Neural progenitor cell (in vitro differentiated cells): ENCODE results near the gene DYNC1LI1. TPM values are rescaled to one million over a fixed set of nuclear protein-coding genes. Genes with fewer than 3 reads are reported as not detected.

ENCODE experiments used
- DNase-seq: peaks from one replicate; pipeline ENCODE4 v3.0.0-alpha.2; 2016; ENCODE audit warnings: low spot score
- H2AFZ ChIP-seq: fragments of 200-600 bp; sonication (generic); replicated peaks from 2 replicates; pipeline ENCODE4 v1.6.1; 2016; ENCODE audit warnings: antibody characterized with exemption
- H3F3A ChIP-seq: fragments of 200-600 bp; sonication (generic); 2 replicates; pipeline ENCODE4 v1.6.1; 2016; ENCODE audit warnings: antibody characterized with exemption, low read depth
- H3K27ac ChIP-seq: fragments of 200-600 bp; sonication (generic); 2 replicates; pipeline ENCODE4 v1.5.1; 2016; ENCODE audit warnings: mild to moderate bottlenecking
- H3K27me3 ChIP-seq: fragments of 200-600 bp; sonication (generic); 2 replicates; pipeline ENCODE4 v1.6.1; 2016; ENCODE audit warnings: mild to moderate bottlenecking, moderate library complexity
- H3K36me3 ChIP-seq: fragments of 200-600 bp; sonication (generic); 2 replicates; pipeline ENCODE4 v1.5.1; 2016
- H3K4me1 ChIP-seq: fragments of 200-600 bp; sonication (generic); 2 replicates; pipeline ENCODE4 v1.6.1; 2016; ENCODE audit warnings: mixed run types
- H3K4me2 ChIP-seq: fragments of 200-600 bp; sonication (generic); 2 replicates; pipeline ENCODE4 v1.6.1; 2016
- H3K4me3 ChIP-seq: fragments of 200-600 bp; sonication (generic); 2 replicates; pipeline ENCODE4 v1.5.1; 2016
- H3K79me2 ChIP-seq: fragments of 200-600 bp; sonication (generic); 2 replicates; pipeline ENCODE4 v1.6.1; 2016; ENCODE audit warnings: low read depth
- H3K9ac ChIP-seq: fragments of 200-600 bp; sonication (generic); 2 replicates; pipeline ENCODE4 v1.6.1; 2016
- H3K9me3 ChIP-seq: fragments of 200-600 bp; sonication (generic); 2 replicates; pipeline ENCODE4 v1.5.1; 2016; ENCODE audit warnings: low read depth
- H4K20me1 ChIP-seq: fragments of 200-600 bp; sonication (generic); 2 replicates; pipeline ENCODE4 v1.6.1; 2016; ENCODE audit warnings: low read depth
- H3K27ac Mint-ChIP-seq: 3 replicates; pipeline ENCODE4 v1.8.0; 2021; ENCODE audit warnings: mixed read lengths
- H3K27me3 Mint-ChIP-seq: 2 replicates; pipeline ENCODE4 v1.8.0; 2022; ENCODE audit warnings: low read depth, mild to moderate bottlenecking, inconsistent platforms, moderate library complexity, mixed read lengths; ENCODE audit not compliant: insufficient read depth
- H3K36me3 Mint-ChIP-seq: 3 replicates; pipeline ENCODE4 v1.8.0; 2021; ENCODE audit warnings: mixed read lengths
- H3K4me1 Mint-ChIP-seq: 3 replicates; pipeline ENCODE4 v1.8.0; 2021; ENCODE audit warnings: mixed read lengths
- H3K4me3 Mint-ChIP-seq: 3 replicates; pipeline ENCODE4 v1.8.0; 2021; ENCODE audit warnings: mild to moderate bottlenecking, moderate library complexity, mixed read lengths
- H3K9me3 Mint-ChIP-seq: 3 replicates; pipeline ENCODE4 v1.8.0; 2020; ENCODE audit warnings: mixed read lengths
- EZH2 ChIP-seq: fragments of 200-600 bp; sonication (generic); IDR thresholded peaks from 2 replicates; pipeline ENCODE4 v1.6.1; 2017; ENCODE audit warnings: antibody characterized with exemption, mild to moderate bottlenecking, moderate library complexity
- EZH2phosphoT487 ChIP-seq: fragments of 200-600 bp; sonication (generic); IDR thresholded peaks from 2 replicates; pipeline ENCODE4 v1.6.1; 2017; ENCODE audit warnings: antibody characterized with exemption
- total RNA-seq: library from RNA; depleted of rRNA; stranded (reverse); fragments of >200 nt; gene quantifications from 2 replicates; pipeline ENCODE4 v1.2.3, GENCODE V29; 2015; ENCODE audit warnings: low replicate concordance
- TF ChIP-seq, protein P1 (sequence below): fragments of 200-600 bp; sonication (generic); IDR thresholded peaks from 2 replicates; pipeline ENCODE4 v1.5.1; 2017; ENCODE audit warnings: antibody characterized with exemption, mild to moderate bottlenecking

DYNC1LI1 gene
- total RNA-seq, 1 donor from 2014 or later = 103 TPM

- no peak overlapping the region for H3K27ac ChIP-seq
- no peaks in the 10 kb centered on the region for H3F3A ChIP-seq
- no peak overlapping the region for H3K9ac ChIP-seq
- no peak overlapping the region for H2AFZ ChIP-seq
- no peaks in the 10 kb centered on the region for H3K36me3 ChIP-seq
- H3K4me3 Mint-ChIP-seq = no peak overlapping the region
- H3K4me1 ChIP-seq = no peaks in the 10 kb centered on the region
- H3K36me3 Mint-ChIP-seq = no peaks in the 10 kb centered on the region
- peaks cover 7% of the 10 kb centered on the region for H3K27me3 Mint-ChIP-seq
- H3K27ac Mint-ChIP-seq = peak overlapping the region; percentile 85
- H4K20me1 ChIP-seq = no peaks in the 10 kb centered on the region
- H3K4me3 ChIP-seq = no peak overlapping the region
- no peaks in the 10 kb centered on the region for H3K9me3 ChIP-seq
- H3K4me1 Mint-ChIP-seq = peaks cover 11% of the 10 kb centered on the region
- no peak for DNase-seq
- H3K9me3 Mint-ChIP-seq = no peaks in the 10 kb centered on the region
- H3K4me2 ChIP-seq = no peak overlapping the region
- no peaks in the 10 kb centered on the region for H3K79me2 ChIP-seq
- no peaks in the 10 kb centered on the region for H3K27me3 ChIP-seq
- TF ChIP-seq EZH2phosphoT487 (no peak), EZH2 (no peak)
- TF ChIP-seq, protein P1, sequence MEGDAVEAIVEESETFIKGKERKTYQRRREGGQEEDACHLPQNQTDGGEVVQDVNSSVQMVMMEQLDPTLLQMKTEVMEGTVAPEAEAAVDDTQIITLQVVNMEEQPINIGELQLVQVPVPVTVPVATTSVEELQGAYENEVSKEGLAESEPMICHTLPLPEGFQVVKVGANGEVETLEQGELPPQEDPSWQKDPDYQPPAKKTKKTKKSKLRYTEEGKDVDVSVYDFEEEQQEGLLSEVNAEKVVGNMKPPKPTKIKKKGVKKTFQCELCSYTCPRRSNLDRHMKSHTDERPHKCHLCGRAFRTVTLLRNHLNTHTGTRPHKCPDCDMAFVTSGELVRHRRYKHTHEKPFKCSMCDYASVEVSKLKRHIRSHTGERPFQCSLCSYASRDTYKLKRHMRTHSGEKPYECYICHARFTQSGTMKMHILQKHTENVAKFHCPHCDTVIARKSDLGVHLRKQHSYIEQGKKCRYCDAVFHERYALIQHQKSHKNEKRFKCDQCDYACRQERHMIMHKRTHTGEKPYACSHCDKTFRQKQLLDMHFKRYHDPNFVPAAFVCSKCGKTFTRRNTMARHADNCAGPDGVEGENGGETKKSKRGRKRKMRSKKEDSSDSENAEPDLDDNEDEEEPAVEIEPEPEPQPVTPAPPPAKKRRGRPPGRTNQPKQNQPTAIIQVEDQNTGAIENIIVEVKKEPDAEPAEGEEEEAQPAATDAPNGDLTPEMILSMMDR = no peak
Observed at GRCh38 chr3:32601722-32602121, 31.1 kb upstream of the DYNC1LI1 start.

DNA sequence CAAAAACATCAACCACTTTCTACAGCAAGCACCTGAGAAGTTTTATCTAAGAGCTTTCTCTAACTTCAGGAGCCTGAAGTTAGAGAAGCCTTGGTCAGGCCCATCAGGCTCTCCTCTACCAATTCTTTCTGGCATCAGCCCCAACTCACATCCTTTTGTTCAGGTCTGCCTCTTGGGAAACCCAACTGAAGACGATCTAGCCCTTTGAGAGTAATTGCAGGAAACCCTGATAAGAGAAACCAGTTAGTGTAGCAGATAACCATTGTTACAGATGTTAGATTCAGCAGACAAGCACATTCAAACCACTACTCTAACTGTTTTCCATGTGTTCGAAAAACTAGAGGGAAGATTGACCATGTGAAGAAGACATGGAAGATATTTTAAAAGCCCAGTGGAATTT lies 27.0 kb upstream of the DYNC1LI1 start:
- Histone ChIP-seq H3K79me2 (no peaks in the 10 kb centered on the region), H3K9ac (no peak overlapping the region), H3K4me1 (peaks cover 12% of the 10 kb centered on the region), H4K20me1 (no peaks in the 10 kb centered on the region), H3K27me3 (peaks cover 8% of the 10 kb centered on the region), H3F3A (no peaks in the 10 kb centered on the region), H3K4me2 (no peak overlapping the region), H3K4me3 (no peak overlapping the region), H3K9me3 (no peaks in the 10 kb centered on the region), H3K27ac (no peak overlapping the region), H2AFZ (peak overlapping the region; percentile 76), H3K36me3 (no peaks in the 10 kb centered on the region)
- H3K27ac Mint-ChIP-seq = no peak overlapping the region
- H3K4me1 Mint-ChIP-seq = peaks cover 25% of the 10 kb centered on the region
- DNase-seq = no peak
- H3K9me3 Mint-ChIP-seq = no peaks in the 10 kb centered on the region
- no peak for TF ChIP-seq EZH2phosphoT487
- TF ChIP-seq, protein P1 = no peak
- no peak for TF ChIP-seq EZH2
- H3K36me3 Mint-ChIP-seq = no peaks in the 10 kb centered on the region
- H3K4me3 Mint-ChIP-seq = no peak overlapping the region
- peaks cover 5% of the 10 kb centered on the region for H3K27me3 Mint-ChIP-seq

GRCh38 chr3:32596909-32597369 lies 26.3 kb upstream of the DYNC1LI1 start:
- no peak overlapping the region for H2AFZ ChIP-seq
- no peaks in the 10 kb centered on the region for H3K9me3 Mint-ChIP-seq
- no peaks in the 10 kb centered on the region for H3K36me3 ChIP-seq
- H3K9me3 ChIP-seq = no peaks in the 10 kb centered on the region
- H3K4me2 ChIP-seq = no peak overlapping the region
- no peaks in the 10 kb centered on the region for H3K36me3 Mint-ChIP-seq
- no peak overlapping the region for H3K4me3 ChIP-seq
- TF ChIP-seq, protein P1 = no peak
- TF ChIP-seq EZH2 (no peak), EZH2phosphoT487 (no peak)
- H3K27ac Mint-ChIP-seq = no peak overlapping the region
- H3K27me3 ChIP-seq = peaks cover 8% of the 10 kb centered on the region
- no peak overlapping the region for H3K9ac ChIP-seq
- peaks cover 17% of the 10 kb centered on the region for H3K4me1 ChIP-seq
- peaks cover 25% of the 10 kb centered on the region for H3K4me1 Mint-ChIP-seq
- H3K4me3 Mint-ChIP-seq = no peak overlapping the region
- no peak for DNase-seq
- H4K20me1 ChIP-seq = no peaks in the 10 kb centered on the region
- no peak overlapping the region for H3K27ac ChIP-seq
- H3F3A ChIP-seq = no peaks in the 10 kb centered on the region
- no peaks in the 10 kb centered on the region for H3K79me2 ChIP-seq
- peaks cover 5% of the 10 kb centered on the region for H3K27me3 Mint-ChIP-seq
